Measurements from ENCODE around the gene SSC4D. TPM values are rescaled to one million over a fixed set of nuclear protein-coding genes. Genes with fewer than 3 reads are reported as not detected.

The SSC4D gene
- total RNA-seq, 2 experiments from 2014 or later: 0.67 to 0.68 TPM

GRCh38 chr7:76430836-76431235 lies 21.3 kb upstream of the SSC4D start:
- intact Hi-C loops (cut with micrococcal nuclease): no loop called here
- Mint-ChIP-seq H3K27ac (no peak overlapping the region), H3K4me1 (ENCODE audit: low read depth) (peaks cover 2% of the 10 kb centered on the region), H3K4me3 (no peak overlapping the region), H3K27me3 (no peaks in the 10 kb centered on the region), H3K36me3 (ENCODE audit: low read depth) (peaks cover 2% of the 10 kb centered on the region), H3K9me3 (no peaks in the 10 kb centered on the region)
- DNase-seq (no peak), ATAC-seq (no peak)
- TF ChIP-seq, protein P1, sequence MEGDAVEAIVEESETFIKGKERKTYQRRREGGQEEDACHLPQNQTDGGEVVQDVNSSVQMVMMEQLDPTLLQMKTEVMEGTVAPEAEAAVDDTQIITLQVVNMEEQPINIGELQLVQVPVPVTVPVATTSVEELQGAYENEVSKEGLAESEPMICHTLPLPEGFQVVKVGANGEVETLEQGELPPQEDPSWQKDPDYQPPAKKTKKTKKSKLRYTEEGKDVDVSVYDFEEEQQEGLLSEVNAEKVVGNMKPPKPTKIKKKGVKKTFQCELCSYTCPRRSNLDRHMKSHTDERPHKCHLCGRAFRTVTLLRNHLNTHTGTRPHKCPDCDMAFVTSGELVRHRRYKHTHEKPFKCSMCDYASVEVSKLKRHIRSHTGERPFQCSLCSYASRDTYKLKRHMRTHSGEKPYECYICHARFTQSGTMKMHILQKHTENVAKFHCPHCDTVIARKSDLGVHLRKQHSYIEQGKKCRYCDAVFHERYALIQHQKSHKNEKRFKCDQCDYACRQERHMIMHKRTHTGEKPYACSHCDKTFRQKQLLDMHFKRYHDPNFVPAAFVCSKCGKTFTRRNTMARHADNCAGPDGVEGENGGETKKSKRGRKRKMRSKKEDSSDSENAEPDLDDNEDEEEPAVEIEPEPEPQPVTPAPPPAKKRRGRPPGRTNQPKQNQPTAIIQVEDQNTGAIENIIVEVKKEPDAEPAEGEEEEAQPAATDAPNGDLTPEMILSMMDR (IDR thresholded peaks at IDR 0.05): no peak
- CTCF ChIA-PET: no interaction called here
- POLR2A ChIA-PET: no interaction called here

DNA sequence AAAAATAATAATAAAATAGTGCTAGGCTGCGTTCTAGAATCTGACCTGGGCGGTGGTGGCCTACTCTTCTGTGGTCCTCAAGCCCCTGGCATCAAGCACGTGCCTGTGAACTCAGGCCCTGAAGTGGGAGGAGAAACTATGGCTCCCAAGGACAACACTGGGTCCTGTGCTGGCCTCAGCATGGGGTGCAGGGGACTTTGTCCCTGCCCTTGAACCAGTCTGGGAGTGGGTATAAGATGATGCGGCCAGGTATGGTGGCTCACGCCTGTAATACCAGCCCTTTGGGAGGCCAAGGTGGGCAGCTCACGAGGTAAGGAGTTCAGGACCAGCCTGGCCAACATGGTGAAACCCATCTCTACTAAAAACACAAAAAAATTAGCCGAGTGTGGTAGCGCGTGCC lies 20.7 kb upstream of the SSC4D start:
- peaks cover 2% of the 10 kb centered on the region for H3K36me3 Mint-ChIP-seq (ENCODE audit: low read depth)
- H3K4me1 Mint-ChIP-seq (ENCODE audit: low read depth): peaks cover 2% of the 10 kb centered on the region
- TF ChIP-seq, protein P1 (IDR thresholded peaks at IDR 0.05): no peak
- ChIA-PET POLR2A (no interaction called here), CTCF (no interaction called here)
- DNase-seq (no peak), ATAC-seq (no peak)
- intact Hi-C loops (cut with micrococcal nuclease): no loop called here
- H3K9me3 Mint-ChIP-seq: no peaks in the 10 kb centered on the region
- H3K27ac Mint-ChIP-seq: no peak overlapping the region
- H3K27me3 Mint-ChIP-seq: no peaks in the 10 kb centered on the region
- no peak overlapping the region for H3K4me3 Mint-ChIP-seq

GRCh38 chr7:76428868-76429805 lies 19.6 kb upstream of the SSC4D start:
- POLR2A ChIA-PET: interaction anchor here (0.7 kb wide), 1 partner anchor 64 kb away, joined by 3 read pairs; no protein-coding TSS in a partner anchor
- TF ChIP-seq, protein P1 (IDR thresholded peaks at IDR 0.05): no peak
- H3K27me3 Mint-ChIP-seq: peaks cover 1% of the 10 kb centered on the region
- peaks cover 2% of the 10 kb centered on the region for H3K4me1 Mint-ChIP-seq (ENCODE audit: low read depth)
- H3K27ac Mint-ChIP-seq: no peak overlapping the region
- no peak overlapping the region for H3K4me3 Mint-ChIP-seq
- no peaks in the 10 kb centered on the region for H3K36me3 Mint-ChIP-seq (ENCODE audit: low read depth)
- CTCF ChIA-PET: no interaction called here
- ATAC-seq: no peak
- intact Hi-C loops (cut with micrococcal nuclease): no loop called here
- no peaks in the 10 kb centered on the region for H3K9me3 Mint-ChIP-seq
- no peak for DNase-seq

DNA sequence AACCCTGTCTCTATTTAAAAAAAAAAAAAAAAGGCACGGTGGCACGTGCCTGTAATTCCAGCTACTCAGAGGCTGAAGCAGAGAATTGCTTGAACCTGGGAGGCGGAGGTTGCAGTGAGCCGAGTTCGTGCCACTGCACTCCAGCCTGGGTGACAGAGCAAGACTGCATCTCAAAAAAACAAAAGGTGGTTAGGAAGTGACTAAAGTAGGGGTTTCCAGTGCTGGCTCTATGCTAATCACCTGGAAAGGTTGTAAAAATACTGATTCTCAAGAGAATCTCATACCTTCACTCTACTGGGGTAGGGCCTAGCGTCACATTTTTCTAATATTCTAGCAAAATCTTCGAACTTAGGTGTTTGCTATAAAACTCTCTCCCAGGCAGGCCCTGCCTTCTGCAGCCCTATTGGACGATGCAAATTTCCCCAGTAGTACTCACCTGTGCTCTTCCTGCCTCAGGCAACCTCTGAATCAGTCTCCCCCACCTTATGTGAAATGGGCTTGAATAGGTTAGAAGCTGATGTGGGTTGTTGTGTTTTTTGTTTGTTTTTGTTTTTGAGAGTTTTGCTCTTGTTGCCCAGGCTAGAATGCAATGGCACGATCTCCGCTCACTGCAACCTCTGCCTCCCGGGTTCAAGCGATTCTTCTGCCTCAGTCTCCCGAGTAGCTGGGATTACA lies 18.8 kb upstream of the SSC4D start:
- intact Hi-C loops (cut with micrococcal nuclease): no loop called here
- ChIA-PET CTCF (no interaction called here), POLR2A (interaction anchor here (0.7 kb wide), 1 partner anchor 63 kb away, joined by 3 read pairs; no protein-coding TSS in a partner anchor)
- TF ChIP-seq, protein P1 (IDR thresholded peaks at IDR 0.05): no peak
- DNase-seq: no peak
- Mint-ChIP-seq H3K36me3 (ENCODE audit: low read depth) (no peaks in the 10 kb centered on the region), H3K27ac (peak overlapping the region; percentile 49), H3K4me1 (ENCODE audit: low read depth) (peaks cover 2% of the 10 kb centered on the region), H3K4me3 (no peak overlapping the region), H3K9me3 (no peaks in the 10 kb centered on the region), H3K27me3 (peaks cover 1% of the 10 kb centered on the region)
- ATAC-seq: peak; percentile 59

DNA sequence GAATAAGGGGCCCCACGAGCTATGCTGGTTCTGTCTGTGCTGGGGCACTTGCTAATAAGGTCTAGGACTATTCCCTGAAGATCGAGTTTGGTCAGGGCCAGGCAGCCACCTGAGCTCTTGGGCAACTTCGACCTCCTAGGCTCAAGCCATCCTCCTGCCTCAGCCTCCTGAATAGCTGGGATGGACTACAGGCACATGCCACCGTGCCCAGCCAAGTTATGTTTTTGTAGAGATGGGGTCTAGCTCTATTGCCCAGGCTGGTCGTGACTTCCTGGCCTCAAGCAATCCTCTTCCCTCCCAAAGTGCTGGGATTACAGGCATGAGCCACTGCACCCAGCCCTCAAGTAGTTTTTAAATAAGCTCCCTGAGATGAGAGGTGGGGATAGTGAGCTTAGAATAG lies 18.1 kb upstream of the SSC4D start:
- Mint-ChIP-seq H3K36me3 (ENCODE audit: low read depth) (no peaks in the 10 kb centered on the region), H3K4me1 (ENCODE audit: low read depth) (peaks cover 2% of the 10 kb centered on the region), H3K27me3 (peaks cover 1% of the 10 kb centered on the region), H3K4me3 (no peak overlapping the region), H3K27ac (no peak overlapping the region), H3K9me3 (no peaks in the 10 kb centered on the region)
- ATAC-seq: no peak
- no peak for DNase-seq
- CTCF ChIA-PET: no interaction called here
- TF ChIP-seq, protein P1 (IDR thresholded peaks at IDR 0.05): no peak
- POLR2A ChIA-PET: interaction anchor here (0.6 kb wide), 1 partner anchor 11 kb away, joined by 3 read pairs; no protein-coding TSS in a partner anchor
- intact Hi-C loops (cut with micrococcal nuclease): no loop called here
